Stimulated activated CD4-positive, alpha-beta T cell treated with anti-CD3 and anti-CD28 coated beads, Interleukin-15, amount 100 ng/mL, for 48 hours (primary cell): ENCODE data around the gene DLX1.
"Not testable (repeated sequence)": the region's sequence is repeated elsewhere in the genome, so short reads cannot be mapped to it uniquely, and the experiment has no call there.

Experiments used
- DNase-seq, 2 donors: peaks; one replicate each; pipeline ENCODE4 v3.0.0-alpha.2; 2020; ENCODE audit warnings: low read depth in 2 of 2

The DLX1 gene

DNA sequence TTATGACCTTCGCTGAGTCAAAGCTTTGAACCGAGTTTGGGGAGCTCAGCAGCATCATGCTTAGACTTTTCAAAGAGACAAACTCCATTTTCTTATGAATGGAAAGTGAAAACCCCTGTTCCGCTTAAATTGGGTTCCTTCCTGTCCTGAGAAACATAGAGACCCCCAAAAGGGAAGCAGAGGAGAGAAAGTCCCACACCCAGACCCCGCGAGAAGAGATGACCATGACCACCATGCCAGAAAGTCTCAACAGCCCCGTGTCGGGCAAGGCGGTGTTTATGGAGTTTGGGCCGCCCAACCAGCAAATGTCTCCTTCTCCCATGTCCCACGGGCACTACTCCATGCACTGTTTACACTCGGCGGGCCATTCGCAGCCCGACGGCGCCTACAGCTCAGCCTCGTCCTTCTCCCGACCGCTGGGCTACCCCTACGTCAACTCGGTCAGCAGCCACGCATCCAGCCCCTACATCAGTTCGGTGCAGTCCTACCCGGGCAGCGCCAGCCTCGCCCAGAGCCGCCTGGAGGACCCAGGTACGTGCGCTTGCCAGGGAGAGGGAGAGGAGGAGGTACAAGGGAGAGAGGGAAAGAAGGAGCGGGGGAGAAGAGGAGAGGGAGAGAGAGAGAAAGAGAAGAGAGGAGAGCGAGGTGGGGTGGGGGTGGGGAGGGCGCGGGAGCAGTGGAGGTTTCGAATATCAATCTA is at the start of gene DLX1:
Gene DLX1 (plus strand): TSS at position 48 of the 700 bp plus-strand sequence. CDS start 171 bp downstream, at position 219.
- no peak for DNase-seq

DNA sequence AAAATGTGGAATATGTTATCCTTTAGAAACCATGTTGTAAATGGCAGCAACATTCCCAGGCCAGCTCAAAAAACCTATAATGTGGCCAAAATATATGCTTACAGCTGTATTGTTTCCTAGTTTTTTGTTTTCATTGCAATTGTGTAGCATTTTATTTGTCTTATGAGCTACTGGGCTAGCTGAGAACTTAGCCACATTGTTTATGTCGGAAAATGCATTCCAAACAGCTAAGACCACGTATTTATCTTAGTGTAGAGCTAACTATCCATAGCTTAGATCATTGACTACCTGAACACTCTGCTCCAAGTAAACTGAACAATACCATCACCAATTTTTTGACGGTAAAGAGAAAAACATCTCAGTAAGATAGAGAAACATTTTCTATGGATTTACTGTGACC is 47.2 kb upstream of the DLX1 start:
- no peak for DNase-seq

DNA sequence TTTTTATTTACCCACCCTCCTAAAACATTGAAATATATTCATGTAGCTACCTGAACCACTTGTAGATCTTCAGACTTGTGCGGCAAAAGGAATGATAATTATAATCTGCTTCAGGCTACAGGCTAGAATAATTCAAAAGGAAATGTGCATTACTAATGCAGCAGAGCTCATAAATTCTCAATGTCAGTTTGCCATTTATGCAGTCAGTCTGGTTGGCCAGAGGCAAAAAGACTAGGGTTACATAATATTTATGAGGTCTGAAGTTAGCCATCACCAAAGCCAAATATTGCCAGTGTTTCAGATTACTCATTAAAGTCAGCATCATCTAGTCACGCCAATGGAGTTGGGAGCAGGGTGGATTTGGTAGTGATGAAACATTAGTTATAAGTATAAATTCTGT is 46.7 kb upstream of the DLX1 start:
- DNase-seq, result no peak

- no peak for DNase-seq
Observed at GRCh38 chr2:172039011-172039704, 46.1 kb upstream of the DLX1 start.

DNA sequence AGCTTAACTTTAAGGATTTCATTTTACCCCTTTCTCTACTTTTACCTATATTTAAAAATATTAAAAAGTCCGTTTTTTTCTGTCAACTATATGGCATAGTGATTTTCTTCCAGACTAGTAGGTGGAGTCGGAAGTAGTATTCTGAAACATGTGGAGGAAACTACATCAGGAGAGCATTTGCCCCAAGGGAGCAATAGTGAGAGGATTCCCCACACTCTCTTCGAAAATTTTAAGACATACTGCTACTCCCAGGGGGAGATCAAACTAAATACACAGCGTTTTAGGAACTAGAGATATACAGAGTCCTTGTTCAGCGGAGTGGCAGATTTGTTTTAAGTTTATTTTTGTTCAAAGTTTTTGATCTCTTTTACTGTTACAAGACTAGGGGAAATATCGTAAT is 45.0 kb upstream of the DLX1 start:
- DNase-seq, result no peak

GRCh38 chr2:172046080-172046678 is 39.1 kb upstream of the DLX1 start:
- no peak for DNase-seq

DNA sequence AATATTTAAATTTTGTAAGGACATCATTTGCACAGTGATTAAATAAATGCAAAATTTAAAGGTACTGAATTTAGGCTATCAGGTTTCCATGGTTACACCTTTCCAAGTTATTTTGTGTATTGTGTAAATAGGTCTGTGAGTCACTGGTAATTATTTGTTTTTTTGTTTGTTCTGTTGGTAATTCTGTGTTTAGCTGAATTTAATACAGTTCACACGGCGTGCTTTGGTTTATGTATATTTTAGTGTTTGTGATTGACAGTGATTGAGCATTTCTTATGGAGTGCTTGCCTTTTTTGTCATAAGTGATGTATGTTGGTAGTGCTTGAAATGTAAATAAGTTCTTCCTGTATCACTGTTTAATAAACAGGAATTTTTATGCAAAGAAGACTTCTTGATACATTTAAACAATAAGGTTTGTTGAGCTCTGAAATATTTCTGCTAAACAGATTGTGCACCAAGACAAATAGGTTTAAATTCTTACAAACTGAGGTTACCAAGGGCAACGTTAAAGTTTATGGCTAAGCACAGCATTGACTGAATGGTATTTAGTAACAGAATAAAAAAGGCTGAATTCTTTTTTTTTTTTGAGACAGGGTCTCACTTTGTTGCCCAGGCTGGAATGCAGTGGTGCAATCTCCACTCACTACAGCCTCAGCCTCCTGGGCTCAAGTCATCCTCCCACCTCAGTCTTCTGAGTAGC is 38.3 kb upstream of the DLX1 start:
- no peak for DNase-seq

- no peak for DNase-seq
Observed at GRCh38 chr2:172047566-172048507, 37.5 kb upstream of the DLX1 start.

DNA sequence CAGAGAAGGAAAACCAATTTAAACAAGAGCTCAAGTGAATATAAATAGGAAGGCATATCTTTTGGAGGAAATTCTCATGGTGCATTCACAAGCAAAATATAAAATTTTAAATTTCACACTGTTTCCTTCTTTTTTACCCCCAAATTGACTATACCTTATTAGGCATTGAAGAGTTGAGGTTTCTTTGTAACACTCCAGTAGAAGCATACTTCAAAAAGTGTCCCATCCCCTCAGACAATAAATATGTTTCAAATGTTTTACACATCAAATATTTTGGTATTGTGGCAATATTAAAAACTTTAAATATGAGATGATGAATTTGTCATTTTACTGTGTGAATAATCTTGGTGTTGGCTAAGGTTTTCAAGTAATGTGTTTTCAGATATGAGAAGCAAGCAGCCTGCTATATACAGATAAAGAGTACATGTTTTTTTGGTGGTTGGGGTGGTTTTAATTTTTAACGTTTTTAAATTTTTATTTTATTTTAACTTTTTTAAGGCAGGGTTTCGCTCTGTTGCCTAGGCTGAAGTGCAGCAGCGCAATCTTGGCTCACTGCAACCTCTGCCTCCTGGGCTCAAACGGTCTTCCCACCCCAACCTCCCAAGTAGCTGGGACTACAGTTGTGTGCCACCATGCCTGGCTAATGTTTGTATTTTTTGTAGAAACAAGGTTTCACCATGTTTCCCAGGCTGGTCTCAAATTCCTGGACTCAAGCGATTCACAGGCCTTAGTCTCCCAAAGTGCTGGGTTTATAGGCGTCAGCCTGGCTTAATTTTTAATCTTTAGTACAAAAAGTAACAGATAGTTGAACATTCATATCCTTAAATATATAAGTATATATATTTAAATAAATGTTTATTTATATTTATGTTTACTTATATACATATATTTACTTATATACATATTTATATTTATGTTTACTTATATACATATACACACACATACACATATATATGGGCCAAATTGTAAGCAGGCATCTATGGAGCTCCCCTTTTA is 36.5 kb upstream of the DLX1 start:
- no peak for DNase-seq

DNA sequence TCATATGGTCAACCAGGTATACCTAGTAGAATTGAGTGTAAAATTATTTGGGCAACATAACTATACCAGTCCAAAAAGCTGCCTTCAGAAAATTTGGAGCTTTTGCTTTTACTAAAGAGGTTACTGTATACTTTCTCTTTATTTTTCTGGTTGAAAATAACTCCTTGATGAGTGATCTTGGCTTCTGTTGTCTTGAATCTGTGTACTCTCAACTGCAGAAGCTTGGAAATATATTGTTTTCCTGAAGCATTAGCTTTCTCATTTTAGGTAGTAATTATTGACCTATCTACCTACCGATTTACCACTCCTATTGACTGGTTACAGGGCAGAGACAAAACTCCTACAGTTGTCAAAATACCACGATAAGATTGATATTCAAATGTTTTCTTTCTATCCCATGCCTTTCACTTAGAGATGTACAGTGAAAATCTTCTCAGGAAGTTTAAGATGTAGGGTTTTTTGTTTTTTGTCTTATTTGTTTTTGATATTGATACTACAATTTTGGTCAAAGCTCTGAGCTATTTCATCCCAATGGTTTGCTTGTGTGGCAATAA is 35.7 kb upstream of the DLX1 start:
- no peak for DNase-seq

DNA sequence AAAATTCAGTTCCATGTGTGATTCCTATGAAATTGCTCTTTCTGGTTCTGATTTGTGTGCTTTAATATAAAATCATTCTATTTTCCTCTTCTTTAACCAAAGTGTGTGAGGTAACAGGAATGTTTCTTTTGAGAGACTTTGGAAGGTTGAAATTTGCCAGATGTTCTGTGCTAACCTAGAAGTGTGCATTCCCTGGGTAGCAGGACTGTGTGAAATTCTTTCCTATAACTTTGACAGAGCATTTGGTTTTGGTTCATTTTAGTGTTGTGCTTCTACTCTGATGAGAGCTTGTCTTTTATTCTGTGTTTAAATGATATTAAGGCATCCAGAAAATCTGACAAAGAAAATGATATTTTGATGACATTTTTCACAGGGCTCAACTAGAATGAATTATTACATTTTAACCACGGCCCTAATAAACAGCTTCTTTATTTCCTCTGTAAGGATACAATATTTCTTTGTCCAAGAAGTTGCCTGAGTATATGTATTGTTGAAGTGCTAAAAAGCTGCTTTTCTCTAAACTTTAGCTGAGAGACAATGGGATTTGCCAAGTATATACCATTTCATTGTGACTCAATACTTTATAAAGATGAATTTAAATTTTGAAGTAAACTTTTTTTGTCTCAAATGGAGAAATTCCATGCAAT is 34.7 kb upstream of the DLX1 start:
- no peak for DNase-seq

- no peak for DNase-seq
Observed at GRCh38 chr2:172052000-172052983, 33.0 kb upstream of the DLX1 start.

DNA sequence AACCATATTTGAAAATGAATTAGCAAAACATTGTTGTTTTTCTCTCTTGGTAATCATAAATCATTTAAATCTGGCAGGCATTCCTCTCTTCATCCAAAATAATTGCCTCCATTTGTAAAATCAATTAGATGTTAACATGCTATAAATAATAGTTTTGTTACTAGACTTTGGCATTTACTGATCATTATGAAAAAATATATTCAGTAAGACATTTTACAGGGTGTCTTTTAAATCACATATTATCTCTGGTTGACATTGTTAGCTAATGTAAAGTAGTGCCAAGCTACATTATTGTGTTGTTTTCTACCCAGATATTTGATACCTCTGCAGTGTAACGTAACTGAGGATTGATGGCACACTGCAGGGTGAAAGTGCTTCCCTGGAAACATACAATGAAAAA is 31.8 kb upstream of the DLX1 start:
- no peak for DNase-seq

- no peak for DNase-seq
Observed at GRCh38 chr2:172056293-172056692, 29.0 kb upstream of the DLX1 start.

DNA sequence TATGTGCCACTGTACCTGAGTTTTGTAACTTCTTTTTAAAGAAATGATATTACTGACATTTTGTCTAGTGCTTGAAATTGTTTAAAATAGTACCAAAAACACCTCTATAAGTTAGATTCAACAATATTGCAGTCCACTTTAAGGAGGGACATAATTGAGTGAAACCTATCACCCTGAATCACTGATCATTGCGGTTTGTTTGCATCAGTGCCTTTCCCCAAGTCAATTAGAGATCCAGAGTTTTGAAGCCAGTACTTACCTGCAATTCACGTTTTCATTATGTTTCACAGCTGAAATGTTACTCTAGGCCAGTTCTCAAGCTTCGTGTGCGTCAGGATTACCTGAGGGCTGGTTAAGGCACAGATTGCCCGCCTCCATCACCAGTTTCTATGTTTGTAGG is 26.6 kb upstream of the DLX1 start:
- no peak for DNase-seq

DNA sequence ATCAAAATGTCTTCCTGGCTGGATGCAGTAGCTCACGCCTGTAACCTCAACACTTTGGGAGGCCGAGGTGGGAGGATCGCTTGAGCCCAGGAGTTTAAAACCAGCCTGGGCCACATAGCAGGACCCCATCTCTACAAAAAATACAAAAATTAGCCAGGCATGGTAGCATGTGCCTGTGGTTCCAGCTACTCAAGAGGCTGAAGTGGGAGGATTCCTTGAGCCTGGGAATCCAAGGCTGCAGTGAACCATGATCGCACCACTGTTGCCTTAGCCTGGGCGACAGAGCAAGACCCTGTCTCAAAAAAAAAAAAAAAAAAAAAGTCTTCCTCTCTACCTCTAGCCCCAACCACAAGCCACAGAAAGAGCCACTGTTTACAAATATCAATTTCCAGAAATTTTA is 25.2 kb upstream of the DLX1 start:
- DNase-seq, result not testable (repeated sequence)

DNA sequence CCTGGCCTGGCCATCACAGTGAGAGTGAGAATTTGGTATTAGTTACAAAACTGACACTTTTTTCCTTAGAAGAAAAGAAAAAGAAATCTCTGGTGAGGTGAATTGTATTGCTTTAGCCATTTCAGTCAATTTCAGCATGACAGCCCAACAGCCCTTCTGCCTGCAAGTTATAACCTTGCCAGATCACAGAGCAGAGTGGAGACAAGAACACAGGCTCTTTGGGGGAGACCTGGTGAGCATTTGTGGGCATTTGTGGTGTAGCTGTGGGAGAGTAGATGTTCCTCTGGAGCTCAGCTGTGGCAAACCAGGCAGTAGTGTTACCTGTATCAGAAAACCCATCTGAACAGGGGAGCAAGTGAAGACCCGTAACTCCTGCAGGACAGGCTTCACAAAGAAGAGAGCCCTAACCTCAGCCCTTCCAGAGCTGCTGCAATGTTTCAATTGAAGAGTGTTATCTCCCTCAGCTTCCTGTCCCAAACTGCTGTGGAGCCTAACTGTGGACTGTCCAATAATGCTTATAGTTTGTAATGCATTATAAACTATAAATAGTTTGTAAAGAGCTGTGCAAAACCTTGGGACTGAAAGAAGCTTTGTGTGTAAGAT is 22.8 kb upstream of the DLX1 start:
- DNase-seq, result no peak

DNA sequence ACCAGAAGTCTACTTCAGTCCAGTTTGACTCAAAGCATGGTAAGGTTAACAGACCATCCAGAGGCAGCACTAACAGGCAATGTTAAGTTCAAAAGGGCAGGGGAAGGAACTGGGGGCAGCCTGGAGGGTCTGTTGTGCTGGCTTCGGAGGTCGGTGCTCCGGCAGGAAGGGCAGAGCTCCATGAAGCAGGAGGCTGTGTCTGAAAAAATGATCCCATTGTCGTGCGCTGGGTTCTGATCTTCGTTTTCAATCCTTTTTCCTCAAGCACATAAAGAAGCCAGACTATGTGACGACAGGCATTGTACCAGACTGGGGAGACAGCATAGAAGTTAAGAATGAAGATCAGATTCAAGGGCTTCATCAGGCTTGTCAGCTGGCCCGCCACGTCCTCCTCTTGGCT is 21.9 kb upstream of the DLX1 start:
- no peak for DNase-seq
